ENCODE data around the gene AGER. TPM values are rescaled to one million over a fixed set of nuclear protein-coding genes. Genes with fewer than 3 reads are reported as not detected.

Gene AGER
- total RNA-seq, 1 experiment from 2014 or later: 14.3 TPM

GRCh38 chr6:32215617-32216016 lies 31.6 kb upstream of the AGER start:
- Mint-ChIP-seq H3K27me3 (ENCODE audit: low read depth) (peaks cover 9% of the 10 kb centered on the region), H3K4me1 (no peaks in the 10 kb centered on the region), H3K27ac (no peak overlapping the region; a peak in 1 of 7 replicates), H3K36me3 (ENCODE audit: insufficient read depth in 1 of 3, low read depth in 3 of 3) (peaks cover 0 to 1% (median 0%) of the 10 kb centered on the region in 3 experiments; a peak in 1 of 7 replicates), H3K9me3 (no peaks in the 10 kb centered on the region; a peak in 1 of 5 replicates), H3K4me3 (no peak overlapping the region)
- Histone ChIP-seq H3K18ac (ENCODE audit: insufficient read length, low read depth, low read length) (no peak overlapping the region), H3K27me3 (ENCODE audit: insufficient read depth, low read length) (no peaks in the 10 kb centered on the region), H3K4ac (ENCODE audit: low read depth, low read length) (no peak overlapping the region), H4K8ac (replicated peaks; ENCODE audit: insufficient read length, low read depth, low read length) (no peak overlapping the region), H3K9me3 (ENCODE audit: control insufficient read depth, low read depth, low read length) (no peaks in the 10 kb centered on the region), H2BK5ac (ENCODE audit: insufficient read length, low read length) (no peak overlapping the region), H3K79me2 (ENCODE audit: insufficient read depth, low read length) (no peaks in the 10 kb centered on the region), H3K27ac (ENCODE audit: insufficient read length, low read depth, low read length) (no peak overlapping the region), H3K56ac (ENCODE audit: insufficient read length, low read depth, low read length) (no peak overlapping the region), H3K14ac (ENCODE audit: insufficient read depth, low read length) (no peak overlapping the region), H3K23ac (ENCODE audit: insufficient read length, low read depth, low read length) (no peak overlapping the region), H2BK20ac (ENCODE audit: low read depth, low read length, poor library complexity, severe bottlenecking) (no peak overlapping the region), H3K23me2 (ENCODE audit: insufficient read length, low read depth, low read length, poor library complexity, severe bottlenecking) (peaks cover 3% of the 10 kb centered on the region), H4K91ac (ENCODE audit: insufficient read length, low read depth, low read length) (no peak overlapping the region), H2BK120ac (ENCODE audit: low read depth, low read length, poor library complexity, severe bottlenecking) (no peak overlapping the region), H4K5ac (ENCODE audit: insufficient read length, low read depth, low read length) (no peak overlapping the region), H3T11ph (ENCODE audit: low read length) (no peak overlapping the region), H2BK15ac (ENCODE audit: low read depth, low read length) (no peak overlapping the region), H2BK12ac (ENCODE audit: insufficient read length, low read depth, low read length) (no peak overlapping the region), H2AK5ac (ENCODE audit: insufficient read length, low read length) (no peak overlapping the region), H3K4me1 (ENCODE audit: insufficient read depth, low read length) (no peaks in the 10 kb centered on the region), H4K20me1 (ENCODE audit: control insufficient read depth, insufficient read depth, insufficient read length) (no peaks in the 10 kb centered on the region), H3K4me2 (ENCODE audit: insufficient read depth, insufficient read length, low read length) (no peak overlapping the region), H3K79me1 (ENCODE audit: insufficient read depth, low read depth, low read length, poor library complexity, severe bottlenecking) (no peaks in the 10 kb centered on the region), H2AFZ (ENCODE audit: low read length) (no peak overlapping the region), H3K9ac (ENCODE audit: extremely low read depth, insufficient read length, low read length) (no peak overlapping the region)
- WGBS (ENCODE audit: extremely low coverage, insufficient read length, low lambda C conversion rate): no CpG with 5 or more reads among the region's 4 CpGs
- no peak for TF ChIP-seq CTCF (conservative IDR thresholded peaks at IDR 0.05)
- no peak for DNase-seq
